NCI-H1092 (cell line): Measurements from ENCODE around the gene PSENEN.

ENCODE experiments used
- DNase-seq: peaks from one replicate; lab custom pipeline; 2025; lab: John Stamatoyannopoulos, UW

Gene PSENEN, protein sequence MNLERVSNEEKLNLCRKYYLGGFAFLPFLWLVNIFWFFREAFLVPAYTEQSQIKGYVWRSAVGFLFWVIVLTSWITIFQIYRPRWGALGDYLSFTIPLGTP

DNA sequence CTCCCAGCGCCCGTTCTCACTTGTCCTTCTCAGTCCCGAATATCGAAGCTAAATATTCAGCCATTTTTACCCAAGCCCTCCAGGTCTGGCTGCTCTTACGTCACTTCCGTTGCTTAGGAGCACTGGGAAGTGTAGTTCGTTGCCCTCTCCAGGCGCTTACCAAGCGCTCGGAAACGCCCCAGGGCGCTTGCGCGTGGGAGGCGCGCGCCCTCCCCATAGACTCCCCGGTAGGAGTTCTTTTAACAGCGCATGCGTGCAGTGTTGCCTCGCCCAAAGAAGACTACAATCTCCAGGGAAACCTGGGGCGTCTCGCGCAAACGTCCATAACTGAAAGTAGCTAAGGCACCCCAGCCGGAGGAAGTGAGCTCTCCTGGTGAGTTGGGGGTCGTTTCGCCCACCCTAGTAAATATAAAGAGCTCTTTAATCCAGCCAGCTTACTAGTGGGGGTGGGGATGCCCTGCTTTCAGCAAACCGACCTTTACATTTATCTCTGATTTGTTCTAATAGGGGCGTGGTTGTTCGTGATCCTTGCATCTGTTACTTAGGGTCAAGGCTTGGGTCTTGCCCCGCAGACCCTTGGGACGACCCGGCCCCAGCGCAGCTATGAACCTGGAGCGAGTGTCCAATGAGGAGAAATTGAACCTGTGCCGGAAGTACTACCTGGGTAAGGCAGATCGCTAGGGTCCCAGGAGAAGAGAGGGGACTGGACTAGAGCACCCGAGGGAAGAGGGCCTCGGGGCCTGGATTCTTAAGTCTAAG lies at the start of gene PSENEN, which contains the start of gene U2AF1L4:
PSENEN (plus strand) TSS at position 324 of the 759 bp plus-strand sequence; CDS start at position 604, 280 bp downstream.
U2AF1L4 (minus strand) TSS at position 91 of the 759 bp plus-strand sequence; CDS start at position 64, 27 bp downstream.
- peak; percentile 97 for DNase-seq

DNA sequence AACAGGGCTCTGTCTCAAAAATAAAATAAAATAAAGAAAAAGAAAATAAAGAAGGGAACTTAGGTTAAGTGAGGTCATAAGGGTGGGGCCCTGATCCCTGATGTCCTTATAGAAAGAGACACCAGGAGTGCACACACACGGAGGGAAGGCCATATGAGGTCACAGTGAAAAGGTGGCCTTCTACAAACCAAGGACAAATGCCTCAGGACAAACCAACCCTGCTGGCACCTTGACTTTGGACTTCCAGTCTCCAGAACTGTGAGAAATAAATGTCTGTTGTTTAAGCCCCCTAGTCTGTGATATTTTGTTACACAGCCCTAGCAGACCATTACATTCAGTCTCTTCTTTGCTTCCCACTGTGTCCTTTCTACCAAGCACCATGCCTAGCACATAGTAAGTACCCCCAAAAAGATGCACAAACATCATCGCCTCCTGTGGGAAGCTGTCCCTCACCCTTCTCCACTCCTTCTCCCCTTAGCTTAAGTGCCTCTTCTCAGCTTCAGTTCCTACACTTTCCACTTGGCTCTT lies 49.5 kb upstream of the PSENEN start:
- DNase-seq, result no peak

DNA sequence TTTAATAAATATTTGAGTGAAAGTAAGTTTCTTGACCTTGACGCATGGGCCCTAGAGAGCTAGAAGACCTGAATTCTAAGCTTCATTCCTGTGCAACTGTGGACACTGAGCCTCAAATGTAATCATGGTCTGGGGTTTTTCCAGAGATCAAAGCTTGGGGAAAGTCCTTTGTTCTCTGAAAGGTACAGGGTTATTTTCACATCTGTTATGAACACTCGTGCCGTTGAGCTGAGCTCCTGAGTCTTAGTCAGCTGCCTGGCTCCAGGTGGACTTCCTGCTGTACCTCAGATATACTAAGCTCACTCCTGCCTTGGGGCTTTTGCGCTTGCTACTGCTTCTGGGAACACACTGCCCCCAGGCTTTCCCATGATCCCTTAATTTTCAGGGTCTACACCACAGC lies 48.6 kb upstream of the PSENEN start:
- no peak for DNase-seq

DNA sequence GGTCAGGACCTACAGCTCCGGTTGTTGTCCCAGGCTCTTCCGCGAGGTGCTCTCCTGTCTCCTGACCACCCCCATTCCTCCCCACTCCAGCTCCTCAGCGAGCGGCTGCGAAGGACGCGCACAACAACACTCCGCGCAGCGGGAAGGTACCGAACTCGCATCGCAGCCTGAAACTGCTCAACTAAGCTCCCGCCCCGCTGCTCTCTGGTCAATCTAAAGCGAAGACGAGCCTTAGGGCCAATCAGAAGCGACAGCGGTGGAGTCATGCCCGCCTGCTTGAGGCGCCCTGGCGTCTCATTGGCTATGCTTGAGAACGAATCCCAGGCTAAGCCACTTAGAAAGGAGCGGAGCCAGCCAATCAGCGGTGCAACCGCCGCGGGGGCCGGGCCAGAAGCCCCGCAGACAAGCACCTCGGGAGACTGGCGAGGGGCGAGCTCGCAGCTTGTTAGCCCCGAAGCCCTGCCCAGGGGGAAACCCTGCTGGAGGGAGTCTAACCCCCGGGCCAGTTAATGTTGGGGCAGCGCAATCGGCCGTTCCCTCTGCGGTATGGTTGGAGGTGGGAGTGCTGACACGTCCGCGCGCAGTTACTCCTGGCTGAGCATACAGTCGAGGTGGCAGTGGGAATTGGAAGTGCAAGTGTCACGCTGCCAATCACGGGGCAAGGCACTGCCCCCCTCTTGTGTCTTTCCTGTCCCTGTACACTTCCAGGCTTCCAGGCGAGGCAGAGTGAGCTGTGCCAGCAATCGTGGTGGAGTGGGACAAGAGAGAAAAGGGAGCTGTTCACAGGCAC lies 43.0 kb upstream of the PSENEN start:
- peak; percentile 96 for DNase-seq

DNA sequence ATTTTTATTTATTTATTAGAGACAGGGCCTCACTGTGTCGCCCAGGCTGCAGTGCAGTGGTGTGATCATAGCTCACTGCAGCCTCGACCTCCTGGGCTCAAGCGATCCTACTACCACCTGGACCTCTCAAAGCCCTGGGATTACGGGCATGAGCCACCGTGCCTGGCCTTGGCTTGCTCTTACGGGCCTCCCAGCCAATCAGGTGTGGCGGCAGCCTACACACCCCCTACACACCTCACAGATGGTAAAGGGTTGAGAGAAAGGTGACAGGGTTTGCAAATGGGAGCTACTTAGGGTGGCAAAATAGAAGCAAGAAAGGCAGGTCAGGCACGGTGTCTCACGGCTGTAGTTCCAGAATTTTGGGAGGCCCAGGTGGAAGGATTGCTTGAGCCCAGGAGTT lies 42.1 kb upstream of the PSENEN start:
- DNase-seq, result no peak

DNA sequence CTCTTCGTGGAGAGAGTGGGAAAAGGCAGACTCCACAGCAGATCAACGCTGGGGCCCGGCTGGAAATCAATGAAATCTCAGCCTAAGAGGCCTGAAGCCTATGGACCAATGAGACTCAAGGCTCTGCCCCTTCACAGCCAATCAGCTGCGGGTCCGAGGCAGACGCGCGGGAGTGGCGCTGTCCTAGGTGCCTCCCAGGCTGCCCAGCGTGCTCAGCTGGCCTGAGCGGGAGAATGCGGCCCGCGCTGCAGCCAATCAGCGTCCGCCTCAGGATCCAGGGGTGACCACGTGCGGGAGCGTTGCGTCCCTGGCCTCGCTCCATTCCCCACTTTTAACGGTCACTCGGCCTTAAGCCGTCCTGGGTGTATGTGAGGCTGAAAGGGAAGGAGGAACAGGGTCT lies 41.2 kb upstream of the PSENEN start, which contains the start of gene ZBTB32:
ZBTB32 (plus strand) TSS at position 341 of the 400 bp plus-strand sequence. CDS start 10,069 bp downstream, outside the sequence.
- no peak for DNase-seq

DNA sequence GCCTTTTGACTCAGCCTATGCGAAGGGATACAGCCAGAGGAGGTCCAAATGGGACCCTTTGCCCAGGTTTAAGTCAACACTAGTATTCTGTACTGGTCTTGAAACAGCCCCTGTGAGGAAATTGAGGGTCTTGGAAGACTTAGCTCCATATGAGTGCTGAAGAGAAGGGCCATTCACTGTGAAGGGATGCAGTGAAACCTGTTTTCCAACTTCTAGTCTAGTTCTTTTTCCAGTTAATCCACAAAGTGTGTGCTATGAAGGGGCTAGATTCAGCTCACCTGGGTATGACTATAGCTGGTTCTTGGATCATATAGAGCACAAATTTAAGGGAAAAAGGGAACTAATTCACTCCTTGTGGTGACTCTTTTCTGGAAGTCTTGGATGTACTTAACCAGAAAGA lies 37.1 kb upstream of the PSENEN start:
- DNase-seq, result no peak

DNA sequence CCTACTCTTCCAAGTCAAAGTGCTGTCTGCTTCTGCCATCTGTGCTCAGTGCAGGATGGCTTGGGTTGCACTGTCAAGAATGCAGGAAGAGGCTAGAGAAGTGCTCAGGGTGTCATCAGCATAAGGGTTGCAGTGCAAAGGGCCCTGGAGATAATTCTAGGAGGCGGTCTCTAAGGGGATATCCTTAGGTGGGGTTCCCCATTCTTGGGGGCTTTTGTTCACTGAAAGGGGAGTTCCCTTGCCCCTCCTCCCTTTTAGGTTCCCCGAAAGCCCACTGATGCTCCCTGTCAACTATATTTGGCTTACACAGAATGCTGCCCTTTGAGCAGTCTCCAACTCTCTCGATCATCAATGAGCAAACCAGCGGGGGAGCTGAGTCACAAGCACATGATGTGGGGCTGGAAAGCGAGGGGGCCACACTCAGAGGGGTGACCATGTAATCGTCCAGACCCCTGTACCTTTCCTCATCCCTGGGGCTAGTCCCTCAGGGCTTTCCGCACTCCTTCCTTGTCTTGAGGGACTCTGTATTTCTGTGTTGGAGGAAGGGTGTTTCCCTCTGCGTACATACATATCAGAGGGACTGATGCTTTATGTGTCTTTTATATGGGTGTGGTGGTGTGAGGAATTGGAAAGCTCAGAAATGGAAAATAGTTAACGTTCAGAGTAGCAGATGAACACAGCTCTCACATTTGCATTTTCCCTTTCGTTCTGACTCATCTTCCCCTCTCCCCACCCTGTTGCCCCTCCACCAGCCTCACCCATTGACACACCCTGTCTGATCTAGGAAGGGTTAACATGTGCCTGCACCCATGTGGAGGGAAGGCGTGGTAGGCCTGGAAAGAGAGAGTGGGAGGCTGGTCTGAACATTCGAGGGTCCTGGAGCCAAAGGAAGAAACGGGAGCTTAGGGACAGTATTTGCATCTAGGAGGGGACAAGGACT lies 34.4 kb upstream of the PSENEN start:
- no peak for DNase-seq

DNA sequence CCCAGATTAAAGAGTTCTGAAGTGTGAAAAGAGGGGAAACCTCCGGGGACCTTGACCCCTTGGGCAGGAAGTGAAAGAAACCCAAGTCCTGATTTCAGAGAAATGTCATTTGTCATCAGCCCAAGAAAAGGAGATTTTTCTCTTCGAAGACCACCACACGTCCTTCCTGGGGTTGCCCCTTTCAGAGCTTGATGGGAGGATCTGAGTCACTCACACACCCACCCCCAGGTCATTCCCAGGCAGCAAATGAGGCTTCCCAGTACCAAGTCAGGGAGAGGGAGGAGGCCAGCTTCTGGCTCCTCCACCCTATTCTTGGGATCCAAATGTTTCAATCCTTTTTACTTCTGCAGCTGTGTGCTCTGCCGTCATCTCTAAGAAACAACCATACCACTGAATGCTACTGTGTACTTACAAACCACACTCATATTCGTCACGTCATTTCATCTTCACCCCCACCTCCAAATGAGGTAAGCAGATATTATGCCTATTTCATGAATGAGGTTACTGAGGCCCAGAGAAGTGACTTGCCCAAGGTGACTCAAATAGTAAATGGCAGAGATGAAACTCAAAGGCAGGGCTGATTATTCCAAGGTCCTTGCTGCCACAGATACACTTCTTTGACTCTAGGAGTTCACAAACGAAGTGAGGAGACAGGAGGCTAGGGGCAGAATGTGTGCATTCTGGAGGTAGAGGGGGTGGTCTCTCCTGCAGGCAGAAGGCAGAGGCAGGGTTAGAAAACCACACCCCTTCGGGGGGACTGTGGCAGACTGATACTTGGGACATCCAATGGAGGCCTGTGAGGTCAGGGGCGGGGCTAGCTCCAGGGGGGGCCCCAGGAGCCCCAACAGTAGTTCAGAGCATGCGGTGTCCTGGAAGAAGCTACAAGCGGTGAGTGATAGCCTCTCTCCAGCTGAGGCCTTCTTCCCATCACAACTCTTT lies 32.6 kb upstream of the PSENEN start:
- no peak for DNase-seq

DNA sequence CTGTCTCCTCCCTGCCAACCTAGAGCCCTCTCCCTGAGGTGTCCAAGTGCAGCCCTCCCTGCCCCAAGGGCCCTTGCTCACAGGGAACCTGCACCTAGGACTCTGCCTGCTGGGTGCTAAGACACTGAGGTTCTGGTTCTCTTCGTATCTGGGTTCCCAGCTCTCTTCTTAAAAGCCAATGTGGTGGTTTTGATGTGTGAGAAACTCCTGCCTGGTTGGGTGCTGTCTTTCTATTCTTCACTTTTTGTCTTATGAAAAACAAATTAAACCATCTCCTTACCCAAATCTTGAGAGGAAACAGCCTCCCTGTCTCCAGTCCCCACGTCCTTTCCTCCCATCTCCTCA lies 32.0 kb upstream of the PSENEN start:
- DNase-seq, result no peak

DNA sequence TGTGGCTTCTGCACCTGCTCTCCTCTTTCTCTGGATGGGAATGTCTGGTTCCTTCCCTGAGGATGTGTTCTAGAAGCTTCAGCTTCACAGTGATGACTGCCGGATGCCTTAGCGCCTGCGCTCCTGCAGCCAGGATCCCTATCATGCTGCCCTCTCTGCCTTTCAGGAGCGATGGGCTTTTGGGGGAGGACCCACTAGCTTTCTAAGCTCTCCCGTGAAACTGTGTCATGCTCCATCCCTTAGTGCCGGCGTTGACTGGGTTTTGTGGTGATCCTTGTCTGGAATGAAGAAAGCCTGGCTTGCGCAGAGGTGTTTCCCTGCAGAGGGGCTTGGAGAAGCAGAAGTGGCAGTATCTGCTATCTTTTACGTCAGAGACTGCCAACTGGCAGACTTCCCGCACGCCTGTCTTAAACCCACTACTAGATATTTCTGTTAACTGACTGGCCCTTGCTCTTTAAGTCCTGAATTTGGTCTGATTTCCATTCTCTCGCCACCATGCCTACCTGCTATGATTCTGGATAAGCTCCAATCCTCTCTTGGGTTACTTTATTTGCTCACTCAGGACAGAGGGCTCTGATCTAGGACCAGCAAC lies 31.5 kb upstream of the PSENEN start:
- no peak for DNase-seq

DNA sequence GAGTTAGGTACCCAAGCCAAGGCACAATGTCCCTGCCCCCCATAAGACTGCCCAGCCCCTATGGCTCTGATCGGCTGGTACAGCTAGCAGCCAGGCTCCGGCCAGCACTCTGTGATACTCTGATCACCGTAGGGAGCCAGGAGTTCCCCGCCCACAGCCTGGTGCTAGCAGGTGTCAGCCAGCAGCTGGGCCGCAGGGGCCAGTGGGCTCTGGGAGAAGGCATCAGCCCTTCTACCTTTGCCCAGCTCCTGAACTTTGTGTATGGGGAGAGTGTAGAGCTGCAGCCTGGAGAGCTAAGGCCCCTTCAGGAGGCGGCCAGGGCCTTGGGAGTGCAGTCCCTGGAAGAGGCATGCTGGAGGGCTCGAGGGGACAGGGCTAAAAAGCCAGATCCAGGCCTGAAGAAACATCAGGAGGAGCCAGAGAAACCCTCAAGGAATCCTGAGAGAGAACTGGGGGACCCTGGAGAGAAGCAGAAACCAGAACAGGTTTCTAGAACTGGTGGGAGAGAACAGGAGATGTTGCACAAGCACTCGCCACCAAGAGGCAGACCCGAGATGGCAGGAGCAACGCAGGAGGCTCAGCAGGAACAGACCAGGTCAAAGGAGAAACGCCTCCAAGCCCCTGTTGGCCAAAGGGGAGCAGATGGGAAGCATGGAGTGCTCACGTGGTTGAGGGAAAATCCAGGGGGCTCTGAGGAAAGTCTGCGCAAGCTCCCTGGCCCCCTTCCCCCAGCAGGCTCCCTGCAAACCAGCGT lies 30.7 kb upstream of the PSENEN start:
- no peak for DNase-seq

DNA sequence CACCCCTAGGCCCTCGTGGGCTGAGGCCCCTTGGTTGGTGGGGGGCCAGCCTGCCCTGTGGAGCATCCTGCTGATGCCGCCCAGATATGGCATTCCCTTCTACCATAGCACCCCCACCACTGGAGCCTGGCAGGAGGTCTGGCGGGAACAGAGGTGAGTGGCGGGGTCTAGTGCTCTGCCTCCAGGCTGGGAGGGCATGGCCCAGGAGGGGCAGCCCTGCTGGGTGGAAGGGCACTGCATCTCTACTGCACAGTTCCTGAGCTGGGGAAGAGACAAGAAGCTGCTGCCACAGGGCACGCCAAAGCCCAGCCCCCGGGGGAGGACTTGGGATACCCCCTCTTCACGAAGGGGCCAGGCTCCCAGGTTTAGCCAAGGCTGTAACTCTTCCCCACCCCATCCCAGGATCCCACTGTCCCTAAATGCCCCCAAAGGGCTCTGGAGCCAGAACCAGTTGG lies 30.1 kb upstream of the PSENEN start:
- DNase-seq, result no peak

DNA sequence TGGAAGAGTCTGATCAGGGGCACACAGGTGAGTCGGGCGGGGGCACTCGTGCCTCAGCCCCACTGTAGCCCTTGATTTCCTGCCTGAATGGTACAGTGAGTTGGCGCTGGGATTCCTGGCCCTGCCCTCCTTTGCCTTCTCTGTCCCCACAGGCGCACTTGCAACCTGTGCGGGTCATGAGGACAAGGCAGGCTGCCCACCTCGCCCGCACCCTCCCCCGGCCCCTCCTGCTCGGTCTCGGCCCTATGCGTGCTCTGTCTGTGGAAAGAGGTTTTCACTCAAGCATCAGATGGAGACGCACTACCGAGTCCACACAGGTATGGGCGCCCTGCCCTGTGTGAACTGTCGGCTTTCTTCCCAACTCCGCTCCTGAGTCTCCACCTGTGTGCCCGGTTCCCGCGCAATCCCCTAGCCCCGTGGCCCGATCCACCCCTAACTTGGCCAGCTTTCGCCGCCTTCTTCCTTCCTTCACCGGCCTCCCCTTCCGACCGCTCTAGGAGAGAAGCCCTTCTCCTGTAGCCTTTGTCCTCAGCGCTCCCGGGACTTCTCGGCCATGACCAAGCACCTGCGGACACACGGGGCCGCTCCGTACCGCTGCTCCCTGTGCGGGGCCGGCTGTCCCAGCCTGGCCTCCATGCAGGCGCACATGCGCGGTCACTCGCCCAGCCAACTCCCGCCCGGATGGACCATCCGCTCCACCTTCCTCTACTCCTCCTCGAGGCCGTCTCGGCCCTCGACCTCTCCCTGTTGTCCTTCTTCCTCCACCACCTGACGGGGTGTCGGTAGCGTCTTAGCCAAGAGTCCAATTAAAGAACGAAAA lies 29.3 kb upstream of the PSENEN start:
- DNase-seq, result no peak

DNA sequence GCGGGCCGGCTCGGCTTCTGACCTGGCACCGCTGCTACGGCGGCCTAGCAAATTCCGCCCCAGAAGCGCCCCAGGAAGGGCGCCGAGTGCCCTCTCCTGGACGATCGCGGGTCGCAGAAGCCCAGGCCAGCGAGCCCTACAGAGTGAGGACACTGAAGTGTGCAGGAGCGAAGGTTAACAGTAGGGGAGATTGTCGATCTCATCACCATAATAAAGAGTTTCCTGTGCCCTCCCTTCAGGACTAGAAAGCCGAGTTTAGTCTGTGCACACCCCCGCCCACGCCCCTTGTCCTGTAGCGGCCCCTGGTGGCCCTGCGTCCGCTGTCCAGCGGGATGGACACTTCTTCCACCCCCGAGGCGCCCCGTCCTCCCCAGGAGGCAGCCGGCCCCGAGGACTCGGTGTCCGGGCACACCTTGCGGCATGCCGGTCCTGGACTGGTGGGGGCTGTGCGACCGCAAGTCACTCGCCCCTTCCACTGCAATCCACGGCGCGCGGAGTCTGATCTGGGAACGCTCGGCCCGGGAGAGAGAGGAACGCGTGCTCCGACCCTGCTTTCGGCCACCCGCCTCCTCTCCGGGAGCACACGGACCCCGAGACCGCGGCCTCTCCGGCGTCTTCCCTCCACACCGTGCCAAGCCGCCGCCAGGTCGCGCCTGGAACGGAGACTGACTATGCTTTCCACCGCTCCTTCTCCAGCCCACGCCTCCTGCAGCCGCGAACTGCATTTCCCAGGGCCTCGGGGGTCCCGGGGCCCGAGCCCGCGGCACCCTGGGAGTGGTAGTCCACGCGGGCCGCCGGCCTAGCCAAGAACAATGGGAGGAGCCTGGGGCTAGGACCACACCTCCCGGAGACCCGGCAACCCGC lies 28.4 kb upstream of the PSENEN start:
- DNase-seq, result peak; percentile 37

DNA sequence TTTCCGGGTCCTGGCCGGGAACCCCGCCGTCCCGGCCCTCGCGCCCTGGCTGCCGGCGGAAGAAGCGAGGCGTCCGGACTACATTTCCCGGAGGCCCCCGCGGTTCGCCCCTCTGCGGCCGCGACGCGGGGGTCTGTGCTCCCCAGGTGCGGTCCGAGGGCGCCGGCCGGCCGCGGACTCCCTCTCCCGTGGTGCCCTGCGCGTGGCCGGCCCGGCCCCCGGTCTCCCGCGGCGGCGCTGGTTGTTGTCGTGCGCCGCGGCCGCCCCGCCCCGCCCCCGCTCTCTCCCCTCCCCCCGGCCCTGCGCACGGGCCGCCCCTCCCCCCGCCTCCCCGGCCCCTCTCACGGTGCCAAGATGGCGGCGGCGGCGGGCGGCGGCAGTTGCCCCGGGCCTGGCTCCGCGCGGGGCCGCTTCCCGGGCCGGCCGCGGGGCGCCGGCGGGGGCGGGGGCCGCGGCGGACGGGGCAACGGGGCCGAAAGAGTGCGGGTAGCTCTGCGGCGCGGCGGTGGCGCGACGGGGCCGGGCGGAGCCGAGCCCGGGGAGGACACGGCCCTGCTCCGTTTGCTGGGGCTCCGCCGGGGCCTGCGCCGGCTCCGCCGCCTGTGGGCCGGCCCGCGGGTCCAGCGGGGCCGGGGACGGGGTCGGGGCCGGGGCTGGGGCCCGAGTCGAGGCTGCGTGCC lies 27.6 kb upstream of the PSENEN start, which contains the start of gene KMT2B:
KMT2B (plus strand) TSS at position 339 of the 680 bp plus-strand sequence; CDS start at position 355, 16 bp downstream.
- peak; percentile 89 for DNase-seq
